K562 (cell line): Measurements from ENCODE around the gene ZDHHC18. TPM values are rescaled to one million over a fixed set of nuclear protein-coding genes. Genes with fewer than 3 reads are reported as not detected.
A peak's percentile ranks its signal among the peaks of the same experiment; 100 is the strongest.

Experiments
- ATF3 ChIP-seq, 2 experiments: fragments of 450-650 bp in 1 of 2; sonication (generic) in 1 of 2; formaldehyde crosslinking in 1 of 2; IDR thresholded peaks in 1 of 2; conservative IDR thresholded peaks in 1 of 2; 2 replicates each; pipeline versions ENCODE4 v1.6.1 to v1.8.1; 2016 to 2023; ENCODE audit warnings: mild to moderate bottlenecking in 2 of 2, moderate library complexity in 2 of 2, inconsistent platforms in 1 of 2, missing genetic modification reagents in 1 of 2
- CBX5 ChIP-seq: IDR thresholded peaks from 2 replicates; pipeline ENCODE4 v1.6.1; 2014; ENCODE audit warnings: low read depth, borderline replicate concordance
- CBX8 ChIP-seq: fragments of 200-600 bp; sonication (generic); IDR thresholded peaks from 2 replicates; pipeline ENCODE4 v1.6.1; 2012; ENCODE audit warnings: borderline replicate concordance, mixed run types, low read depth, mild to moderate bottlenecking, moderate library complexity, mixed read lengths, low read length, control low read depth, inconsistent platforms; ENCODE audit not compliant: poor library complexity, severe bottlenecking; ENCODE audit errors: extremely low read depth
- CHD4 ChIP-seq: fragments of 200-600 bp; sonication (generic); IDR thresholded peaks from 3 replicates; pipeline ENCODE4 v1.6.1; 2012; ENCODE audit warnings: low read depth, mild to moderate bottlenecking, mixed read lengths, low read length, inconsistent platforms; ENCODE audit not compliant: insufficient read depth, insufficient replicate concordance, poor library complexity, severe bottlenecking
- ERF ChIP-seq: fragments of 450-650 bp; formaldehyde crosslinking; IDR thresholded peaks from 2 replicates; pipeline ENCODE4 v1.4.0; 2020; ENCODE audit warnings: mild to moderate bottlenecking, mixed read lengths
- HDAC6 ChIP-seq: IDR thresholded peaks from 2 replicates; pipeline ENCODE4 v1.6.1; 2012; ENCODE audit warnings: low read depth, mild to moderate bottlenecking, control low read depth, inconsistent platforms, low read length, moderate library complexity
- HINFP ChIP-seq: fragments of 450-650 bp; conservative IDR thresholded peaks from 2 replicates; pipeline ENCODE4 v1.6.1; 2016; ENCODE audit warnings: missing genetic modification characterization, low read depth, mild to moderate bottlenecking, control low read depth, missing compliant biosample characterization
- KAT8 ChIP-seq: fragments of 450-650 bp; IDR thresholded peaks from 2 replicates; pipeline ENCODE4 v1.6.1; 2016; ENCODE audit warnings: low read depth, mild to moderate bottlenecking
- MAZ ChIP-seq, 2 experiments: fragments of 450-650 bp in 1 of 2; sonication (generic) in 1 of 2; formaldehyde crosslinking; IDR thresholded peaks in 1 of 2; conservative IDR thresholded peaks in 1 of 2; 2 replicates each; pipeline versions ENCODE4 v1.4.0 to v1.5.0; 2020; ENCODE audit warnings: mild to moderate bottlenecking in 1 of 2, missing genetic modification reagents in 1 of 2
- MCM3 ChIP-seq: fragments of 450-650 bp; IDR thresholded peaks from 2 replicates; pipeline ENCODE4 v1.6.1; 2016
- NBN ChIP-seq: fragments of 450-650 bp; IDR thresholded peaks from 2 replicates; pipeline ENCODE4 v1.6.1; 2016; ENCODE audit warnings: low read depth, mild to moderate bottlenecking
- NFE2 ChIP-seq: IDR thresholded peaks from 2 replicates; pipeline ENCODE4 v1.6.1; 2014; ENCODE audit warnings: antibody characterized with exemption, low read depth
- RAD51 ChIP-seq: fragments of 450-650 bp; IDR thresholded peaks from 2 replicates; pipeline ENCODE4 v1.7.1; 2016; ENCODE audit warnings: low read depth, mild to moderate bottlenecking, borderline replicate concordance
- SMAD3 ChIP-seq: fragments of 450-650 bp; formaldehyde crosslinking; conservative IDR thresholded peaks from 2 replicates; pipeline ENCODE4 v1.4.0; 2020; ENCODE audit warnings: mild to moderate bottlenecking
- SP1 ChIP-seq: sonication (generic); formaldehyde crosslinking; IDR thresholded peaks from 2 replicates; pipeline ENCODE4 v1.8.1; 2022; ENCODE audit warnings: mild to moderate bottlenecking, missing genetic modification reagents
- SRSF7 ChIP-seq: fragments of 200-400 bp; formaldehyde crosslinking; optimal IDR thresholded peaks from 2 replicates; pipeline ENCODE3; 2017; ENCODE audit warnings: mild to moderate bottlenecking, low read depth, low read length
- STAT6 ChIP-seq: sonication (generic); formaldehyde crosslinking; IDR thresholded peaks from 2 replicates; pipeline ENCODE4 v1.8.1; 2023; ENCODE audit warnings: mild to moderate bottlenecking, missing genetic modification reagents
- THRAP3 ChIP-seq: fragments of 450-650 bp; IDR thresholded peaks from 2 replicates; pipeline ENCODE4 v1.6.1; 2016; ENCODE audit warnings: mild to moderate bottlenecking, inconsistent platforms, borderline replicate concordance
- VEZF1 ChIP-seq: fragments of 200-800 bp; sonication (Bioruptor generic); IDR thresholded peaks from 2 replicates; pipeline ENCODE4 v1.6.1; 2017; ENCODE audit warnings: missing genetic modification characterization, missing compliant biosample characterization
- ZNF324 ChIP-seq: fragments of 250-450 bp; sonication (Bioruptor Pico); IDR thresholded peaks from 2 replicates; pipeline ENCODE4 v1.4.0; 2020; ENCODE audit warnings: mild to moderate bottlenecking
- polyA plus RNA-seq, 8 experiments: library from polyadenylated mRNA; depleted of rRNA in 4 of 8; stranded (reverse) in 5 of 8; unstranded in 3 of 8; fragments of >200 nt; fragmentation: Nextera tagmentation in 2 of 8; fragmentation: Illumina TruSeq in 1 of 8; extraction: Ambion mirVana in 2 of 8; extraction: Trizol in 1 of 8; gene quantifications; 2 replicates each; pipeline versions ENCODE4 v1.2.1 to v1.2.3, GENCODE V29; 2011 to 2014; ENCODE audit warnings: inconsistent platforms in 1 of 8, missing spikeins in 1 of 8
- total RNA-seq, 7 experiments: library from RNA; depleted of rRNA in 6 of 7; stranded (reverse); fragments of >200 nt in 6 of 7; fragmentation: Illumina TruSeq in 2 of 7; extraction: Trizol in 2 of 7; gene quantifications; 2 replicates each; pipeline versions ENCODE4 v1.2.1 to v1.2.3, GENCODE V29; 2011 to 2021; ENCODE audit warnings: low replicate concordance in 1 of 7

The ZDHHC18 gene
- total and polyA plus RNA-seq, 9 of the 15 experiments (the other 6 are each of a cell fraction or from before 2014, with no cell fraction given), result 0.42 to 35.6 (median 15.8) TPM

DNA sequence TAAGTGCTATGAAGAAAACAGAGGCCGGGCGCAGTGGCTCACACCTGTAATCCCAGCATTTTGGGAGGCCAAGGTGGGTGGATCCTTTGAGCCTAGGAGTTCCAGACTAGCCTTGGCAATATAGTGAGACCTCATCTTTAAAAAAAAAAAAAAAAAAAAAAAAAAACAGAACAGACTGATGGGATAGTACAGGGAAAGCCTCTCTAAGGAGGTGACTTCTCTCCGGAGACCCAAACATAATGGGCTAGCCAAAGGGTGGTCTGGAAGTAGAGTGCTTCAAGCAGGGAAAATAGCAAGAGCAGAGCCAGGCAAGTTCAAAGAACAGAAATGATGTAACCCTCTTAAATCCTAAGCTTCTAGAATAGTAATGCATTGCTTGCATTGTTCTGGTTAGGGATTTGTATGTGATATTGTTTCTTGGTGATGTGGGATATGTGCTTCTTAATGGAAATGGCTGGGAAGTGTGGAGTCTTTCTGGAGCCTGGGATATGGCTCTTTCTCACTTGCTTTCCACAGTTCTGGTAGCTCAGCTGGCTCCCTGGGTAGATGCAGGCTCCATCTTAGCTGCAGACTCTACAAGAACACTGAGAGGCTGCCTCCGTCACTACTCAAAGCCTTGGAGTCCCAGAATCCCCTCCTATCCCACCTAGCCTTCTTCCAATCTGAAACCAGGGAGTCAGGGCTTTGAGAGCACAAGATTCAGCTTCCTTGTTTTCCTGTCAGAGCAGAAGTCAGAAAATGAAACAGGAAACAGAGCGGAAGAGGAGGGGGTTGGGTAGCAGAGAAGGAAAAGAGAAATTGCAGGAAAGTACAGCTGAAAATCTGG, 40.7 kb upstream of the ZDHHC18 start (continued):
- TF ChIP-seq VEZF1 (CRISPR knock-in tag), result no peak
- no peak for TF ChIP-seq MCM3
- TF ChIP-seq SRSF7, result no peak
- no peak for TF ChIP-seq CBX8
- no peak for TF ChIP-seq MAZ (CRISPR knock-in tag; conservative IDR thresholded peaks at IDR 0.05 in 1 of 2, IDR thresholded peaks at IDR 0.05 in 1 of 2)
- no peak for TF ChIP-seq NBN
- TF ChIP-seq STAT6 (CRISPR knock-in tag), result no peak
- TF ChIP-seq HDAC6, result no peak
- no peak; the same call in 1 of the 2 replicates for TF ChIP-seq HINFP (tag)
- TF ChIP-seq CHD4, result no peak
- TF ChIP-seq SP1 (CRISPR knock-in tag), result 0 out of 2 replicates have a peak, but pooled peaks have one; percentile 32
- peak; percentile 78 for TF ChIP-seq ATF3 (IDR thresholded peaks at IDR 0.05)
- no peak for TF ChIP-seq ATF3 (CRISPR knock-in tag; conservative IDR thresholded peaks at IDR 0.05)
- TF ChIP-seq ERF (CRISPR knock-in tag), result no peak
- TF ChIP-seq ZNF324 (CRISPR knock-in tag), result no peak
- TF ChIP-seq THRAP3, result 0 out of 2 replicates have a peak, but pooled peaks have one; percentile 38
- TF ChIP-seq KAT8, result no peak
- no peak for TF ChIP-seq RAD51
- TF ChIP-seq NFE2, result no peak
- TF ChIP-seq SMAD3 (CRISPR knock-in tag), result no peak
- TF ChIP-seq CBX5, result no peak
